Coronary artery (tissue), 2 donors: ENCODE results near the gene ZNF92.

Experiments used
- DNase-seq: peaks from one replicate; pipeline ENCODE4 v3.0.0-alpha.2; 2017; ENCODE audit warnings: low spot score
- H3K27ac ChIP-seq, 2 donors: fragments of 200-600 bp; sonication (generic); one replicate each; pipeline ENCODE4 v1.5.1; 2016 to 2019
- H3K4me3 ChIP-seq: fragments of 200-600 bp; sonication (generic); 2 replicates; pipeline ENCODE4 v1.5.1; 2016; ENCODE audit warnings: mild to moderate bottlenecking, moderate library complexity
- CTCF ChIP-seq: fragments of 200-600 bp; sonication (generic); IDR thresholded peaks from one replicate; pipeline ENCODE4 v1.5.1; 2019; ENCODE audit warnings: antibody characterized with exemption

ZNF92 gene

GRCh38 chr7:65429642-65430343 is 56.1 kb downstream of the ZNF92 start:
- no peak for TF ChIP-seq CTCF
- no peak overlapping the region for H3K4me3 ChIP-seq
- H3K27ac ChIP-seq, result no peak overlapping the region
- no peak for DNase-seq

DNA sequence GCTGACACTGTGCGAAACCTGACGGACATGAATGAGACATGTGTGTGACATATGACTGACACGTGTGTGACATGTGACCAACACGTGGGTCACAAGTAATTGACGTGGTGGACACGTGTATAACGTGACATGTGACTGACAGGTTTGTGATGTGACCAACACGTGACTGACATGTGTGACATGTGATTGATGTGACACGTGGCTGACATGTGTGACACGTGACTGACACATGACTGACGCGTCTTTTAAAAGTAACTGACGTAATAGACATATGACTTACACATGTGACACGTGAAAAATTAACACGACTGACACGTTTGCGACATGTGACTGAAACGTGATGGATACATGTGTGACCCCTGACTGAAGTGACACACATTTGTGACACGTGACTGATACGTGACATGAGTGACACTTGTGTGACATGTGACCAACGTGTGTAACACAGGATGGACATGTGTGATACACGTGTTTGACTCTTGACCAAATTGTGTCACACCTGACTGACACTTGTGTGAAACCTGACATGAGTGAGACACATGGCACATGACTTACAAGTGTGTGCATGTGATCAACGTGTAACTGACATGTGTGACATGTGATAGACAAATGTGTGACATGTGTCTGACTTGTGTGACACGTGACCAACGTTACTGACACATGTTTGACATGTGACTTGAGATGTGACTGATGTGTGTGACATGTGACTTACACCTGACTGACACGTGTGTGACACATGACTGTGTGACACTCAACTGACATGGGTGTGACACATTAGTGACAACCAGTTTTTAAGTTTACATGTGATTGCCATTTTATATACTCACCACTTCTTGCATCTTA is 56.9 kb downstream of the ZNF92 start:
- TF ChIP-seq CTCF, result no peak
- H3K27ac ChIP-seq, result no peak overlapping the region
- DNase-seq, result no peak
- H3K4me3 ChIP-seq, result no peak overlapping the region

- H3K4me3 ChIP-seq, result no peak overlapping the region
- H3K27ac ChIP-seq, result no peak overlapping the region
- TF ChIP-seq CTCF, result no peak
- DNase-seq, result no peak
Observed at GRCh38 chr7:65434307-65434706, 60.7 kb downstream of the ZNF92 start.

DNA sequence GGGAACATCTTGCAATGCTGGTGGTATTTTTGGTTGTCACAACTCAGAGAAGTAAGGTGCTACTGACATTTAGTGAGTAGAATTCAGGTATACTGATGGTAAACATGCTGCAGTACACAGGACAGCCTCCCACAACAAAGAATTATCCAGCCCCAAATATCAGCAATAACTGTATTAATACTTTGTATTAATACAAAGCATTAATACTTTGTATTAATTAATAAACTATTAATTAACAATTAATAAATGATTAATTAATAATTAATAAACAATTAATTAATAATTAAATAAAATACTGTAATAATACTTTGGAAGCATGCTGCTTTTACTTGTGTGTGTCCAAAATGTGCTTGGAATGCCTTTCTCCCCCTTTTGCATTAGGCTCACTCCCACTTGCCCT is 62.5 kb downstream of the ZNF92 start:
- Histone ChIP-seq H3K27ac (no peak overlapping the region), H3K4me3 (no peak overlapping the region)
- no peak for DNase-seq
- no peak for TF ChIP-seq CTCF

DNA sequence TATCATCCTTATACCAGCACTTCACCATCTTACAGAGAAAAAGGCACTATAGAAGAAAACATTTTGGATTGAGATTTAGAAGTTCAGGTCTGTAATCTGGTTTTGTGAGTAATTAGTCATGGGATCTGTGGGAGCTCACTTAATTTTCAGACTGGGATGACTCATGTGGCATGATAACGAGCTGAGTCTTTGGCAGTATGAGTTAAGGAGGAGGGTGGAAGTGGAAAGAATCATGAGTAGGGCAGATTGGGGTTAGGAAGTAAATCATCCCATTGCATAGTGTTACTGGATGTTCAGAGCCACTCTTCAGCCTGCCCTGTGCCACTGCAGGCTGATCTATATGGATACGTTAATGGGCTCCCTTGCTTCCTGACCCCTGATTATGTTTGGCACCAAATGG is 64.9 kb downstream of the ZNF92 start:
- no peak for TF ChIP-seq CTCF
- Histone ChIP-seq H3K27ac (no peak overlapping the region), H3K4me3 (no peak overlapping the region)
- no peak for DNase-seq

GRCh38 chr7:65441010-65441409 is 67.4 kb downstream of the ZNF92 start:
- no peak for DNase-seq
- no peak for TF ChIP-seq CTCF
- H3K4me3 ChIP-seq, result no peak overlapping the region

More at GRCh38 chr7:65441010-65441409, 67.4 kb downstream of the ZNF92 start:
- H3K27ac ChIP-seq, result no peak overlapping the region
